Nephron (organoid): ENCODE data around the gene DPF1.

ENCODE experiments used
- H3K27ac Mint-ChIP-seq, 3 experiments: 2 replicates each; pipeline ENCODE4 v1.8.0; 2020; ENCODE audit warnings: mixed read lengths in 3 of 3, mild to moderate bottlenecking in 2 of 3, moderate library complexity in 1 of 3
- H3K27me3 Mint-ChIP-seq: 2 replicates; pipeline ENCODE4 v1.8.0; 2021; ENCODE audit warnings: low read depth, mild to moderate bottlenecking, moderate library complexity, mixed read lengths
- H3K36me3 Mint-ChIP-seq: 2 replicates; pipeline ENCODE4 v1.8.0; 2020; ENCODE audit warnings: low read depth, mixed read lengths
- H3K4me1 Mint-ChIP-seq: 2 replicates; pipeline ENCODE4 v1.8.0; 2020; ENCODE audit warnings: mixed read lengths
- H3K4me3 Mint-ChIP-seq, 3 experiments: 2 replicates each; pipeline ENCODE4 v1.8.0; 2020; ENCODE audit warnings: mild to moderate bottlenecking in 3 of 3, mixed read lengths in 3 of 3, moderate library complexity in 2 of 3
- H3K9me3 Mint-ChIP-seq: 2 replicates; pipeline ENCODE4 v1.8.0; 2020; ENCODE audit warnings: mixed read lengths
- TF ChIP-seq, protein P1 (sequence below), 3 experiments: fragments of 200-600 bp; sonication (generic); IDR thresholded peaks; one replicate each; pipeline ENCODE4 v1.5.0; 2021; ENCODE audit warnings: antibody characterized with exemption in 3 of 3; ENCODE audit not compliant: unreplicated experiment in 3 of 3

Gene DPF1

GRCh38 chr19:38224014-38224862 is at the start of gene DPF1:
DPF1 (minus strand) TSS chr19:38224222; CDS start chr19:38224142, 80 bp downstream.
- no peaks in the 10 kb centered on the region for H3K9me3 Mint-ChIP-seq
- TF ChIP-seq, protein P1, sequence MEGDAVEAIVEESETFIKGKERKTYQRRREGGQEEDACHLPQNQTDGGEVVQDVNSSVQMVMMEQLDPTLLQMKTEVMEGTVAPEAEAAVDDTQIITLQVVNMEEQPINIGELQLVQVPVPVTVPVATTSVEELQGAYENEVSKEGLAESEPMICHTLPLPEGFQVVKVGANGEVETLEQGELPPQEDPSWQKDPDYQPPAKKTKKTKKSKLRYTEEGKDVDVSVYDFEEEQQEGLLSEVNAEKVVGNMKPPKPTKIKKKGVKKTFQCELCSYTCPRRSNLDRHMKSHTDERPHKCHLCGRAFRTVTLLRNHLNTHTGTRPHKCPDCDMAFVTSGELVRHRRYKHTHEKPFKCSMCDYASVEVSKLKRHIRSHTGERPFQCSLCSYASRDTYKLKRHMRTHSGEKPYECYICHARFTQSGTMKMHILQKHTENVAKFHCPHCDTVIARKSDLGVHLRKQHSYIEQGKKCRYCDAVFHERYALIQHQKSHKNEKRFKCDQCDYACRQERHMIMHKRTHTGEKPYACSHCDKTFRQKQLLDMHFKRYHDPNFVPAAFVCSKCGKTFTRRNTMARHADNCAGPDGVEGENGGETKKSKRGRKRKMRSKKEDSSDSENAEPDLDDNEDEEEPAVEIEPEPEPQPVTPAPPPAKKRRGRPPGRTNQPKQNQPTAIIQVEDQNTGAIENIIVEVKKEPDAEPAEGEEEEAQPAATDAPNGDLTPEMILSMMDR (IDR thresholded peaks at IDR 0.05; ENCODE audit: unreplicated experiment in 3 of 3) = peak in 2 of 3 experiments; percentile 36 to 41
- peaks cover 6% of the 10 kb centered on the region for H3K36me3 Mint-ChIP-seq
- peaks cover 15% of the 10 kb centered on the region for H3K27me3 Mint-ChIP-seq
- H3K27ac Mint-ChIP-seq = peak within 1 kb of the TSS in 2 of 3 experiments; percentile 33 to 56
- peak within 1 kb of the TSS; percentile 87 to 95 (median 92) for H3K4me3 Mint-ChIP-seq
- peaks cover 14% of the 10 kb centered on the region for H3K4me1 Mint-ChIP-seq

- no peaks in the 10 kb centered on the region for H3K27me3 Mint-ChIP-seq
- peaks cover 6% of the 10 kb centered on the region for H3K36me3 Mint-ChIP-seq
- peaks cover 14% of the 10 kb centered on the region for H3K4me1 Mint-ChIP-seq
- TF ChIP-seq, protein P1 (IDR thresholded peaks at IDR 0.05; ENCODE audit: unreplicated experiment in 3 of 3) = no peak
- H3K4me3 Mint-ChIP-seq = no peak overlapping the region
- no peaks in the 10 kb centered on the region for H3K9me3 Mint-ChIP-seq
- H3K27ac Mint-ChIP-seq = peak overlapping the region in 2 of 3 experiments; percentile 1 to 6
These were observed 49.5 kb upstream of the DPF1 start for GRCh38 chr19:38273499-38273898.

GRCh38 chr19:38270587-38271167 is 46.7 kb upstream of the DPF1 start:
- Mint-ChIP-seq H3K4me3 (no peak overlapping the region), H3K36me3 (peaks cover 6% of the 10 kb centered on the region), H3K9me3 (no peaks in the 10 kb centered on the region), H3K27me3 (peaks cover 3% of the 10 kb centered on the region), H3K4me1 (peaks cover 38% of the 10 kb centered on the region), H3K27ac (peak overlapping the region in 2 of 3 experiments; percentile 16 to 75)
- TF ChIP-seq, protein P1 (IDR thresholded peaks at IDR 0.05; ENCODE audit: unreplicated experiment in 3 of 3) = no peak

- Mint-ChIP-seq H3K9me3 (no peaks in the 10 kb centered on the region), H3K4me1 (peaks cover 52% of the 10 kb centered on the region), H3K4me3 (peak overlapping the region; percentile 52 to 89 (median 79)), H3K36me3 (peaks cover 3% of the 10 kb centered on the region), H3K27ac (peak overlapping the region; percentile 92 to 98 (median 95)), H3K27me3 (peaks cover 3% of the 10 kb centered on the region)
- TF ChIP-seq, protein P1 (IDR thresholded peaks at IDR 0.05; ENCODE audit: unreplicated experiment in 3 of 3) = no peak
These were observed 44.5 kb upstream of the DPF1 start for GRCh38 chr19:38268539-38268938.

DNA sequence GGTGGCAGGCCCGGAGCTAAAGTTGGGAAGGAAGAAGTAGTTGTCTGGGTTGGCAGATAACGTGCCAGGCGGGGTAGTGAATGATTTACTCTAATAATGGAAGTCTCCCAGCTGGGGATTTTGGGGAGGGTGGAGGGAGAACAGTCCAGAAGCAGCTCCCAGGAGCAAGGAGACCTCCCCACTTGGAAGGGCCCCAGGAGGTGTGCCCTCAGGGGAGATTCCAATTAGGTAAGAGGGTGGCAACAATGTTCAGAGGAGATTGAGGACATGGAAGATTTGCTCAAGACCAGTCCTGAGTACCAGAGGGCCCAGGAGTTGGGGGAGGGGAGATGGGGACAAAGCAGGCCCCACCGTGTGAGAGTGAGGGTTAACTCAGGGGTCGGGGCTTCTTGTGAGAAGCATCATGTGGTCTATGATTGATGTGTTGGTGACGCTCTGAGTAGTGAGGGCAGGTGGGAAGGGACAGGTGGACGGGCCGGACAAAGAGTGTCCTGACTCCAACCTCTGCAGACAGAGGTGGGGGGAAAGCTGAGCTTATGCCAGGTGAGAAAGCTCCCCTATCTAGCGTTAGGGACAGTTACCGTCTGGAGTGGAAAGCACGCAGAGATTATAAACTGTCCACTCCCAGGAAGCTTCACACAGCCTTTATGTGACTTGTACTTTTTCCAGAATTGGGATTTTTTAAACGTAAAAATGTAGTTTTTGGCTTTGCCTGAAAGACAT is 43.9 kb upstream of the DPF1 start:
- peak overlapping the region; percentile 52 to 89 (median 79) for H3K4me3 Mint-ChIP-seq
- H3K27me3 Mint-ChIP-seq = peaks cover 6% of the 10 kb centered on the region
- H3K36me3 Mint-ChIP-seq = peaks cover 3% of the 10 kb centered on the region
- H3K9me3 Mint-ChIP-seq = no peaks in the 10 kb centered on the region
- TF ChIP-seq, protein P1 (IDR thresholded peaks at IDR 0.05; ENCODE audit: unreplicated experiment in 3 of 3) = no peak
- H3K27ac Mint-ChIP-seq = peak overlapping the region; percentile 92 to 98 (median 95)
- peaks cover 55% of the 10 kb centered on the region for H3K4me1 Mint-ChIP-seq
